NK-92 (cell line): ENCODE measurements around the gene GPATCH8.

Source experiments
- DNase-seq: peaks from one replicate; lab custom pipeline; 2025; ENCODE audit not compliant: unreplicated experiment; lab: John Stamatoyannopoulos, UW

GPATCH8 gene

GRCh38 chr17:44359006-44359405 is 144.2 kb downstream of the GPATCH8 start:
- DNase-seq = no peak

GRCh38 chr17:44358066-44358465 is 145.1 kb downstream of the GPATCH8 start:
- no peak for DNase-seq

- DNase-seq = no peak
Observed at GRCh38 chr17:44356241-44356640, 147.0 kb downstream of the GPATCH8 start.

GRCh38 chr17:44355642-44356099 is 147.5 kb downstream of the GPATCH8 start:
- no peak for DNase-seq

GRCh38 chr17:44354582-44355561 is 148.3 kb downstream of the GPATCH8 start:
- no peak for DNase-seq

GRCh38 chr17:44353672-44354331 is 149.4 kb downstream of the GPATCH8 start:
- DNase-seq = no peak

- DNase-seq = no peak
Observed at GRCh38 chr17:44352828-44353671, 150.2 kb downstream of the GPATCH8 start.

GRCh38 chr17:44351961-44352827 is 151.0 kb downstream of the GPATCH8 start:
- no peak for DNase-seq

- DNase-seq = no peak
Observed at GRCh38 chr17:44351464-44351863, 151.7 kb downstream of the GPATCH8 start.

- DNase-seq = no peak
Observed at GRCh38 chr17:44350733-44351226, 152.4 kb downstream of the GPATCH8 start.

- DNase-seq = no peak
Observed at GRCh38 chr17:44349553-44350070, 153.6 kb downstream of the GPATCH8 start.

- DNase-seq = no peak
Observed at GRCh38 chr17:44348988-44349364, 154.2 kb downstream of the GPATCH8 start.

- no peak for DNase-seq
Observed at GRCh38 chr17:44348234-44348987, 154.8 kb downstream of the GPATCH8 start.
